ENCODE results near the gene PA2G4.
A peak's percentile ranks its signal among the peaks of the same experiment; 100 is the strongest.
"Not testable (repeated sequence)": the region's sequence is repeated elsewhere in the genome, so short reads cannot be mapped to it uniquely, and the experiment has no call there.

Gene PA2G4

DNA sequence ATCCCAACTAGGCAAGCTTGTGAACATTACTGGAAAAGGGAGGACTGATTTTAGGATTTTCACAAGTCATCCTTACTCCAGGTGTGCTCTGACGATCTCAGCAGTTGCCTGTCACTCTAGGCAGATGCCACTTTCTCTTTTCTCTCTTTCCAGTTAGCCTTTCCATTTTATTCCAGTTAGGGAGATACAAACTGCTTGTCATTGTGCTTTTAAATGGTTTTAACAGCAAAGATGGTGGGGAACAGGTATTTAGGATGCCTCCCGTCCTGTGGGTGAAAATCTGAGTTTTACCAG, 1.2 kb downstream of the PA2G4 start:
- TF ChIP-seq, protein P1, sequence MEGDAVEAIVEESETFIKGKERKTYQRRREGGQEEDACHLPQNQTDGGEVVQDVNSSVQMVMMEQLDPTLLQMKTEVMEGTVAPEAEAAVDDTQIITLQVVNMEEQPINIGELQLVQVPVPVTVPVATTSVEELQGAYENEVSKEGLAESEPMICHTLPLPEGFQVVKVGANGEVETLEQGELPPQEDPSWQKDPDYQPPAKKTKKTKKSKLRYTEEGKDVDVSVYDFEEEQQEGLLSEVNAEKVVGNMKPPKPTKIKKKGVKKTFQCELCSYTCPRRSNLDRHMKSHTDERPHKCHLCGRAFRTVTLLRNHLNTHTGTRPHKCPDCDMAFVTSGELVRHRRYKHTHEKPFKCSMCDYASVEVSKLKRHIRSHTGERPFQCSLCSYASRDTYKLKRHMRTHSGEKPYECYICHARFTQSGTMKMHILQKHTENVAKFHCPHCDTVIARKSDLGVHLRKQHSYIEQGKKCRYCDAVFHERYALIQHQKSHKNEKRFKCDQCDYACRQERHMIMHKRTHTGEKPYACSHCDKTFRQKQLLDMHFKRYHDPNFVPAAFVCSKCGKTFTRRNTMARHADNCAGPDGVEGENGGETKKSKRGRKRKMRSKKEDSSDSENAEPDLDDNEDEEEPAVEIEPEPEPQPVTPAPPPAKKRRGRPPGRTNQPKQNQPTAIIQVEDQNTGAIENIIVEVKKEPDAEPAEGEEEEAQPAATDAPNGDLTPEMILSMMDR (IDR thresholded peaks at IDR 0.05; ENCODE audit: low read depth, low read length): no peak
- in situ Hi-C loops (cut with HindIII; ENCODE audit: low sequenced_read_pairs): no loop called here
- DNase-seq (ENCODE audit: low read depth, low spot score): no peak
- H3K4me3 ChIP-seq (ENCODE audit: low read depth, low read length): peak overlapping the region; percentile 93

DNA sequence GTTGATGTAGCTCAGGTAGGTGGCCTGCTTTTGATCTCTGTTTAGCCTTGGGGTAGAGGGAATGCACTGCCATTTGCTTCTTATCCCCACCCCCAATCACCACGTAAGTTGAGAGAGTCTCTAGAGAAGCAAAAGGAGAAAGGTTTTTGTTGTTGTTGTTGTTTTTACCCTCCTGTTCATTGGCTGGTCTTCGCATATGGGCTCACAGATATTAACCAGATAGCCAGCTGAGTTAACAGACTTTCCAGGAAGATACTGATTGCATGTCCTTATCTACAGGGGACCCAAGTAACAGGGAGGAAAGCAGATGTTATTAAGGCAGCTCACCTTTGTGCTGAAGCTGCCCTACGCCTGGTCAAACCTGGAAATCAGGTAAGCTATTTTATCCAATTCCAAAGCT, 2.9 kb downstream of the PA2G4 start:
- in situ Hi-C loops (cut with HindIII; ENCODE audit: low sequenced_read_pairs): no loop called here
- H3K4me3 ChIP-seq (ENCODE audit: low read depth, low read length): no peak overlapping the region
- no peak for DNase-seq (ENCODE audit: low read depth, low spot score)
- TF ChIP-seq, protein P1 (IDR thresholded peaks at IDR 0.05; ENCODE audit: low read depth, low read length): no peak

DNA sequence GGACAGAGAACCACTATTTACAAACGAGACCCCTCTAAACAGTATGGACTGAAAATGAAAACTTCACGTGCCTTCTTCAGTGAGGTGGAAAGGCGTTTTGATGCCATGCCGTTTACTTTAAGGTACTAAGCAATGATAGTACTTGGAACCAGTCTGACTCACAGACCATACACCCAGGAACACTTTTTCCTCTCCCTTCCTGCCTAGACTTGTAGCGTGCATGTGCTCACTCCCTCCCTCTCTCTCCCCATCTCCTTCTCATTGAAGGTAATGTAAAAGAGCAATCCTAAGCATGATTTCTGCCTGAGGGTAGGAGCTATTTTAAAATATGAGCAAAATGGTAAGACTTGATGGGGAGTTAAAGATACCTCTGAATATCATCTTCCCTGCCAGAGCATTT, 6.2 kb downstream of the PA2G4 start:
- TF ChIP-seq, protein P1 (IDR thresholded peaks at IDR 0.05; ENCODE audit: low read depth, low read length): no peak
- DNase-seq (ENCODE audit: low read depth, low spot score): no peak
- in situ Hi-C loops (cut with HindIII; ENCODE audit: low sequenced_read_pairs): no loop called here
- no peak overlapping the region for H3K4me3 ChIP-seq (ENCODE audit: low read depth, low read length)

DNA sequence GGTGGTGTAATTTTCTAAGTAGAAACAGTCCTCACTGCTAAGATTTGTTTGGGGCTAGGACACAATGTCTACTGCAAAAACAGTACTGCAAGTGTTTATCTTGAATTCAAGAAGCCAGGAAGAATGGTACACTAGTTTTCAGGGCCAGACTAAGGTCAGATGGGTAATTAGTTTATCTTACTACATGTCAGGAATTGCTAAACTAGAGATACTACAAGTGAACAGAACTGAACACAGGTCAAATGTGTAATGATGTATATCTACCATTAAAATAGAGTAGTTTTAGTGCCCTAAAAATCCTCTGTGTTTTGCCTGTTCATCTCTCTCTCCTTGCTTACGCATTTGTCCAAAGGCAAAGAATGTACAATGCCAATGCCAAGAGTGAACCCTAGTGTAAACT, 9.7 kb downstream of the PA2G4 start:
- DNase-seq (ENCODE audit: low read depth, low spot score): no peak
- H3K4me3 ChIP-seq (ENCODE audit: low read depth, low read length): no peak overlapping the region
- in situ Hi-C loops (cut with HindIII; ENCODE audit: low sequenced_read_pairs): no loop called here
- TF ChIP-seq, protein P1 (IDR thresholded peaks at IDR 0.05; ENCODE audit: low read depth, low read length): no peak

DNA sequence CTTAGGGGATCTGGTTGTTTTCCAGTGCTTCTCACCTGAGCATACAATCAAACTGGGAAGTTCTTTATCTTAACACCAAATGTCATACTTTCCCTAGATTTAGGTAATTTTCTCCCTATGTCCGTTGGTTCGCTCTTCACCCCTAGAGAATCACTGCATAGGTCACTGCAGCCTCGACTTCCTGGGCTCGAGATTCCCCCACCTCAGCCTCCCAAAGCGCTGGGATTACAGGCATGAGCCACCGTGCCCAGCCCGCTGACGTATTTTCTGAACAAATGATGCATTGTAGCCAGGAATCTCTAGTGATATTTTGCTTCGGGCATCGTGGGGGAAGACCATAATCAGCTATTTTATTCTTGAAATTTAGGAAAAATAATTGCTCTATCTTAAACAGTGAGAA, 11.0 kb downstream of the PA2G4 start:
- peak; percentile 29 for DNase-seq (ENCODE audit: low read depth, low spot score)
- TF ChIP-seq, protein P1 (IDR thresholded peaks at IDR 0.05; ENCODE audit: low read depth, low read length): no peak
- H3K4me3 ChIP-seq (ENCODE audit: low read depth, low read length): peak overlapping the region; percentile 79
- in situ Hi-C loops (cut with HindIII; ENCODE audit: low sequenced_read_pairs): no loop called here

DNA sequence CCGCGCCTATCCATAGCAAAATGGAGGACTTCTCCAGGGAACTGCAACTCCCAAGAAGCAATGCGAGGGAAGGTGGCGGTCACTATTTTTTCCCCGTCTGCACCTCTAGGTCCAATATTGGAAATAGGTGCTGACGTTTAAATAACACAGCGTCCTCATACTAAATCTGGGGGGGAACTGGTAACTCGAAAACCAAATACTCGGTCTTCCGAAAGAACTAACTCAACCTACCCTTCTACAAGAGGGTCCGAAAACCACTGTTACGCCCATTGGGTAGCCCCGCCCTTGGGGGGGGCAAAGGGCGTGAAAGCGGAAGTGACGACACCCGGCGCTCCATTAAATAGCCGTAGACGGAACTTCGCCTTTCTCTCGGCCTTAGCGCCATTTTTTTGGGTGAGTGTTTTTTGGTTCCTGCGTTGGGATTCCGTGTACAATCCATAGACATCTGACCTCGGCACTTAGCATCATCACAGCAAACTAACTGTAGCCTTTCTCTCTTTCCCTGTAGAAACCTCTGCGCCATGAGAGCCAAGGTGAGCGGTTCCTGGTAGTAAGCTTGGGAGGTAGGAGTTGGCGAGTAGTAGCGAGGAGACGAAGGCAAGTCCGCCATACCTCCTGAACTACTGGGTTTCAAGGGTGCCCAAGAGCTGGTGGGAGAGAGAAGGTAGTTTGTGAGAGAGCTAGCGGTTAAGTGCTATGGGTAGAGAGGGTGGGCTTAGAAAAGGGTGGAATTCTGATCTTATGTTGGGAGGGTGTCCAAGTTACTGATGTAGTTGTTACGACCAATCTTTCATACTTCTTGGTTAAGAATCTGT, 12.1 kb downstream of the PA2G4 start, which contains the start of gene RPL41:
TSS of gene RPL41 (plus strand) at position 367 of the 815 bp plus-strand sequence.
- TF ChIP-seq, protein P1 (IDR thresholded peaks at IDR 0.05; ENCODE audit: low read depth, low read length): no peak
- DNase-seq (ENCODE audit: low read depth, low spot score): peak; percentile 96
- in situ Hi-C loops (cut with HindIII; ENCODE audit: low sequenced_read_pairs): no loop called here
- H3K4me3 ChIP-seq (ENCODE audit: low read depth, low read length): peak within 1 kb of the TSS; percentile 79

DNA sequence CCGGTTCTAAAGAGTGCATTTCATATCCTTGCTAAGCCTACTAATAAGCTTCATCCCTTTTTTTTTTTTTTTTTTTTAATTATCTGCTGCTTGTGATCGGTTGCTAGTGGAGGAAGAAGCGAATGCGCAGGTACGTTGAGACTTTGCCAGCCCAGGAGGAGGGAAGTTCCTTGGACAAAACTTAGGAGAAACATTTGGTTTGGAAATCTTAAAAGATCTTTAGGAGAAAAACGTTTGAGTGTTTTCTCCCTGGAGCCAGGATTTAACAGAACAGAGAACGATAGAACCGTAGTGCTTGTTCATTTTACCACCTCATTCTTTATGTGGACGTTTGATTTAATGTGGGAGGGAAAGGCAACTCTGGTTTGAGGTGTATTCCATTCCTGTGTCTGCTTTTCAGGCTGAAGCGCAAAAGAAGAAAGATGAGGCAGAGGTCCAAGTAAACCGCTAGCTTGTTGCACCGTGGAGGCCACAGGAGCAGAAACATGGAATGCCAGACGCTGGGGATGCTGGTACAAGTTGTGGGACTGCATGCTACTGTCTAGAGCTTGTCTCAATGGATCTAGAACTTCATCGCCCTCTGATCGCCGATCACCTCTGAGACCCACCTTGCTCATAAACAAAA, 12.8 kb downstream of the PA2G4 start:
- in situ Hi-C loops (cut with HindIII; ENCODE audit: low sequenced_read_pairs); DNase-seq (ENCODE audit: low read depth, low spot score): not testable (repeated sequence)
- H3K4me3 ChIP-seq (ENCODE audit: low read depth, low read length): peak overlapping the region; percentile 84

All from astrocyte of the spinal cord (primary cell).